ENCODE data around the gene ACBD6.
"Not testable (repeated sequence)": the region's sequence is repeated elsewhere in the genome, so short reads cannot be mapped to it uniquely, and the experiment has no call there.

The ACBD6 gene

GRCh38 chr1:180415985-180416633 is 86.3 kb downstream of the ACBD6 start:
- no peak for DNase-seq (ENCODE audit: low read depth)

- DNase-seq (ENCODE audit: low read depth) = no peak
Observed at GRCh38 chr1:180415236-180415848, 87.0 kb downstream of the ACBD6 start.

GRCh38 chr1:180412583-180412982 is 89.8 kb downstream of the ACBD6 start:
- DNase-seq (ENCODE audit: low read depth) = no peak

GRCh38 chr1:180408128-180408527 is 94.2 kb downstream of the ACBD6 start:
- DNase-seq (ENCODE audit: low read depth) = not testable (repeated sequence)

- no peak for DNase-seq (ENCODE audit: low read depth)
Observed at GRCh38 chr1:180407051-180407450, 95.3 kb downstream of the ACBD6 start.

GRCh38 chr1:180402551-180402950 is 99.8 kb downstream of the ACBD6 start:
- DNase-seq (ENCODE audit: low read depth) = no peak

- DNase-seq (ENCODE audit: low read depth) = no peak
Observed at GRCh38 chr1:180402001-180402400, 100.4 kb downstream of the ACBD6 start.

GRCh38 chr1:180397175-180397574 is 105.2 kb downstream of the ACBD6 start:
- no peak for DNase-seq (ENCODE audit: low read depth)

GRCh38 chr1:180392427-180393145 is 109.8 kb downstream of the ACBD6 start:
- no peak for DNase-seq (ENCODE audit: low read depth)

- no peak for DNase-seq (ENCODE audit: low read depth)
Observed at GRCh38 chr1:180392020-180392419, 110.4 kb downstream of the ACBD6 start.

GRCh38 chr1:180387413-180387812 is 115.0 kb downstream of the ACBD6 start:
- DNase-seq (ENCODE audit: low read depth) = no peak

- no peak for DNase-seq (ENCODE audit: low read depth)
Observed at GRCh38 chr1:180386745-180387367, 115.5 kb downstream of the ACBD6 start.

GRCh38 chr1:180385144-180385543 is 117.2 kb downstream of the ACBD6 start:
- no peak for DNase-seq (ENCODE audit: low read depth)

- no peak for DNase-seq (ENCODE audit: low read depth)
Observed at GRCh38 chr1:180384286-180385005, 117.9 kb downstream of the ACBD6 start.

- DNase-seq (ENCODE audit: low read depth) = no peak
Observed at GRCh38 chr1:180382326-180383115, 119.9 kb downstream of the ACBD6 start.

- no peak for DNase-seq (ENCODE audit: low read depth)
Observed at GRCh38 chr1:180381184-180381580, 121.2 kb downstream of the ACBD6 start.

GRCh38 chr1:180380259-180381183 is 121.9 kb downstream of the ACBD6 start:
- no peak for DNase-seq (ENCODE audit: low read depth)

- DNase-seq (ENCODE audit: low read depth) = no peak
Observed at GRCh38 chr1:180376800-180377199, 125.6 kb downstream of the ACBD6 start.

- DNase-seq (ENCODE audit: low read depth) = no peak
Observed at GRCh38 chr1:180376253-180376652, 126.1 kb downstream of the ACBD6 start.

- no peak for DNase-seq (ENCODE audit: low read depth)
Observed at GRCh38 chr1:180372728-180373127, 129.6 kb downstream of the ACBD6 start.
